Activated naive CD4-positive, alpha-beta T cell (primary cell): ENCODE measurements around the gene BTBD9.

Source experiments
- DNase-seq, 4 experiments: peaks; one replicate each; lab custom pipeline; 2025; lab: John Stamatoyannopoulos, UW

BTBD9 gene

DNA sequence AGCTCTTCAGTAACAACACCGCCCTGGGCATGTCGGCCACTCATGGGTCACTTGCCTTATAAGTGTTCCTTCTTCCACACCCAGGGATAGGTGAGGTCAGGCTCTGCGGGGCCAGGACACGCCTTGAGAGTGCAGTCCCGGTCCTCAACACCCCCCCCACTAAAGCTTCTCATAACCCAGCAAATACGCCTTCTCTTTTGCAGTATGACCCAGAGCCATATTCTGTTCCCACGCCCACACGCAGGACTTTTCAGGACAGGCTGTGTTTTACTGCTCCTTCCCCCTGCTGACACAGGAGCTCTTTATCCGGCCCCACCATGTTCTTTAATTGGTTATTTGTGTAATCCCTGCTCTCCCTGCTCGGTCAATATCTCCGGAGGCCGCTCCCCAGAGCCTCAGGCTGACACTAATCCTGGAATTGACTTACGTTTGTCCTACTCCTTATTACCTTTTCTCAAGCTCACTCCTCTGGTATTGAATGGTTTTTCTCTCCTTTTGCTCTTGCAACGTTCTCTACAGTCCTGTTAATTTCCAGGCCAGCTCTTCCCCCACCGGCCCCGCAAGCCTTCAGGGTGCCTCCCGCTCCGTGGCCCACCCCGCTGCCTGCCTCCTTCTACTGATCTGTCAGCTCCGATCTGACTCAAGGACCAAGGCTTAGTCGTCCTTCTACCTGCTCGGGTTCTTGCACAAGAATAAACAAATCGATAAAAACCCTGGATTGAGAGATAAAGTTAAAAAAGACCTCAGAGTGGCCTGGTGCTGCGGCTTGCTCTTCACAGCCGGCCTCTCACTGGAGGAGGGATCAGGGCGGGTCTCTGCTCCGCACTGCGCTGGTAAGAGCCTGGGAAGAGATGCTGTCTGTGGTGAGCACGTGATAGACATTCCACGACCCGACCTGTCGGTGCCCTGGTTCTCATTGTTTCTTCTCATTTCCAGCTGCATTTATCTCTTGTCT is 462.7 kb downstream of the BTBD9 start:
- no peak for DNase-seq

DNA sequence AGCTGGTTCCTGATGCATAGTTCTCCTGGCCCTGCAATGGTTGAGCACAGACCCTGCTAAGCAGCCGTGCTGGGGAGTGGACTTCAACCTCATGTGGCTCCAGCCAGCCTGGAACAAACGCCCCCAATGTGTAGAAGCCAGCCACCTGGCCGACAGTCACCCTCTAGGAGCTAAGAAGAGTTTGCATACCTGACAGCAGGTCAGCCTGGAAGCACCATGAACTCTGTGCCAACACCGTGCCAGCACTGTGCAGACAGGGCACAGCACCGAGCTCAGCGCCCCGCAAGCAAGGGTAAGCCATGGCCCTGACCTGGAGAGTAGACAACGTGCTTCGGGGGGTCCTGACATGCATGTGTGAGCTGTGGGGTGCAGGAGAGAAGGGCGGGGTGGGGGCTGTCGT is 463.9 kb downstream of the BTBD9 start:
- DNase-seq: no peak

DNA sequence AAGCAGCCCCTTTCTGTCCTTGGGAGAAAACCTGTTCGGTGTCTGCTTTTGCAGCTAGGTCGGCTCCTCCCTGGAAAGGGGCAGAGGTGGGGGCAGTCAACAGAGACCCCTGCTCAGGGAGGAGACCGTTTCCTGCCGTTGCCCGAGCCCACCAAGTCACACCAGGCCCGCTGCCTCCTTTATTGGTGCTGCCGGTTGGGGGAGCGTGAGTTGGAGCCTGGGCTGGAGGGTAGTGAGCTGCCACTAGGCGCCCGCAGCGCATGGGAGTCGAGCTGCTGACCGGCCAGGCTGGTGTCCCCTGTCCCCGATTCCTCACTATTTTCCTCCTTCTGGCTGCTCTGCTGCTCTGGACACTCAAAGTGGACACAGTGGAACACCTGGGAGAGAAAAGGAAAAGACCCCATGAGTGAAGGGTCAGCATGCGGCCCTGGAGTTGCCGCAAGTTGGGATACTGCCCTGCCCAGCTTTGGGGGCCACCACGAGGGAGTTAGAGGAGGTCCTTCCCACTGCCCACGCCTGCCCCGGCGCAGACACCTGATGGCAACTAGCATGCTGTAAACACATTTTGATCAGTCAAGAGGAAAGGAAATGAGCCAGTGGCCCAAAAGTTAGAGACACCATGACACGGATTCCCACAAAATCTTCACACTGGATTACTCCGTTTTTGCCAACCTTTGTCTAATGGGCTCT is 464.8 kb downstream of the BTBD9 start:
- no peak for DNase-seq

DNA sequence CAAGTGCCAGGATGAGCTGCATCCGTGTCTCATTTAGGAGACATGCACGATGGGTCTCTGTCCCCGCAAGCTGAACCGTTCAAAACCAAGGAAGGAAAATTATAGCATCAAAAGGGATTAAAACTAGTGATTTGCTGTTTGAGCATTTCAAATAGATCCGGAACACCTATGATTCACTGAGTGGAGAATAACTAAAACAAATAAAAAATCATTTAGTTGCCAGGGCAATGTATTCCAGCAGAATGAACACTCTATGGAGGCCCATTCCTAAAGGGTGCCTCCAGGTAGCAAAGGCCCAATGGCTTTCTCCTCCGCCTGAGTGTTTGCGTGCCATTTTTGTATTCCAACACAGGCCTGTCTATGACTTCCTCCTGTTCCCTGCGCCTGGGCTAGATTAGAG is 465.4 kb downstream of the BTBD9 start:
- DNase-seq: no peak

DNA sequence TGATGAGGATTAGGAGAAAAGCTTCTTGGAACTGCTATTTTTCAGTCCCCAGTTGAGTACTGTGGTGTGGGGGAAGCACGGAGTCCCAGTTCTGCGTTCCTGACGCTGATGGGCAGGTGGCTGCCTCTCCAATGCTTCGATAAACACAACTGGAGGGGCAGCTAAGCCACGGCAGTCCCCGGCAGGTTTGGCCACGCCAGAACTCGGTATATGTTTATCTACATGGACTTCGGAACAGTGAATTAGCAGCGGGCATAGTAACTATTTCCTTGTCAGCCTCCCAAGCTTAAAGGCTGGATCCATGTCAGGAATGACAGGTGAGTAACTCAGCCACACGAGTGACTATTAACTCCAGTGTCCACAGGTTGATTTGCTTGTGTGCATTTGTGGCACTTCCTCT is 465.8 kb downstream of the BTBD9 start:
- no peak for DNase-seq

DNA sequence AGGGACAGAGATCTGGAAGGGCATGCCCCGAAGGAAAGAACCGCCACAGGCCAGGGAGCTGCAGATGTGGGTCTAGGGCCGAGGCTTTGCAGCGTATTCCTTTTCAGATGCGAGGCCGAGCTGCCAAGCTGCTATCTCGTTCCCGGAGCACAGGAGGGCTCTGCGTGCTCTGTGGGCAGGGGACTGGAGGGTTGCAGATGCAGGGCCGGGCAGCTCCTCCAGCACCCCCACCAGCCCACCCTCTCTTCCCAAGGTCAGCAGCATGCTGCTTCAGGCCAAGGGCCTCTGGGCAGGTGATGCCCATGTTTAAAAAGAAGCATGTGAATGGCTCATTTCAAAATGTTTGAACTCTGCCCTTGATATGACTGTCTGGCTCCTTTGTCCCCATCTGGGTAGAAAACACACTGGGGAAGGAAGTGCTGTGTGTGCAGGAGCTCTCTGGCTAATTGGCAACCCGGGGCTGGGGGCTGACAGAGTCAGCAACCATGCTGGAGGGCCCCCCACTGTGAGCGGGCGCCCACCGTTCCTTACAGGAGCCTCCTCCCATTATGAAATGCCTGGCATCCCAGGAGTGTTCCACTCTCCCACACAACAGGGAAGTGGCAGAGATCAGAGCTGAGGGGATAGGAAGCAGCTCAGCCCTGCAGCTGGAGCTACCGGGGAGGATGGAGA is 466.9 kb downstream of the BTBD9 start:
- no peak for DNase-seq

DNA sequence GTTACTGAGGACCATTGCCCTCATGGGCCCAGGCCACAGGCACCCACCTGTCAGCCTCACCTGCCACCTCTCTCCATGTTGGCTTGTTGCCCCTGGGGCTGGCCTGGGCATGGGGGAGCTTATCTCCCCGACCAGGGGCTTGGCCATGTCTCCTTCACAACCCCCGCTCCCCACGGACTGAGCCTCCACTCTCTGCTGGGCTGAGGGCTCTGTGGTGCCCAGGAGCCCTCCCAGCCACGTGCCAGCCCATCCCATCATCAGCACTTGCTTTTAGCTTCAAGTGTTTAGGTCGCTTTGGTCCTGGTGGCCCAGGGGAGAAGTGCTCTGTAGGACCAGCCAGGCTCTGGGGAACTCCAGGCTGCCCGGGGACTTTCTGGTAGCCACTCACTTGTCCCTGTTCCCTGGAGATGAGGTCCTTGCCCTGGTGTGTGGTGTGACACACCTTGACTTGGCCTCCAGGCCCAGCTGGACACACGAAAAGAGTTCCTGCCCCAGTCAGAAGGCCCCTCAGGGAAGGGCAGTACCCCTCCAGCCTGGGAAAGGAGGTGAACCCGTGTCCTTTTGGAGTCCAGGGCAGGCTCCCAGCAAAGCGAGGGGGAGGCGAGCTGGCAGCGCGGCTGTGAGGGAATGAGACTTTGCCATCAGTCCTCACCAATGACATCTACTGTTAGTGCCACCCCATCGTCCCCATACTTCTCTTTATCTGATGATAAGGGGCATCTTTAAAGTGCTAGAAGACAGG is 467.6 kb downstream of the BTBD9 start:
- DNase-seq: no peak

DNA sequence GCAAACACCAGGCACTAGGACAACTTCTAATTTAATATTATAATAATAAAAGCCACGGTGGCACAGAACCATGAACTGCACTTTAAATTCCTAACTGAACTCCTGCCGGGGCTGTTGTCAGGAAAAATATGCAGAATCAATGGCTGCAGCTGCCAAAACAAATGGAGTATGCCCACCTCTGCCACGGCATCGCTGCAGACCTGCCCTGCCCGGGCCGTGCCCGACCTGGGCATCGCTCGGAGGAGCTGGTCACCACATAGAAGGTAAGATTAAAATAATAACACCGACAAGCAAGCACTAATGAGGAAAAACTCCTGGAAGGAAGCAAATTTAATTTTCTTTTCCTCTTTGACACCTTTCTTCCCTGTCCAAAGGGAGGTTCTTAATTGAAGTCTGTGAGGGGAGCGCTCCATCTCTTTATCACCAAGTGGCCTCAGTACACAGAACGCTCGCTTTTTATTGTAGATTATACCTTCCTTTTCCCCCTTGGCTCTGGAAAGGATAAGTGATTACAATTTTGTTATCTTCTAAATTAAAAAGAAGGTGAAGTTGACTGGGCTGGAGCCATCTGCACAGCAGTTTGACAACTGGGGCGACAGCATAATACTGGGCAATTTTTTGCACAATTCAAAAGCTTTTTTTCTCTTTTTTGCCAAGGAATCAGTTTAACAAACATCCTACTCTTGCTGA is 468.9 kb downstream of the BTBD9 start:
- no peak for DNase-seq

DNA sequence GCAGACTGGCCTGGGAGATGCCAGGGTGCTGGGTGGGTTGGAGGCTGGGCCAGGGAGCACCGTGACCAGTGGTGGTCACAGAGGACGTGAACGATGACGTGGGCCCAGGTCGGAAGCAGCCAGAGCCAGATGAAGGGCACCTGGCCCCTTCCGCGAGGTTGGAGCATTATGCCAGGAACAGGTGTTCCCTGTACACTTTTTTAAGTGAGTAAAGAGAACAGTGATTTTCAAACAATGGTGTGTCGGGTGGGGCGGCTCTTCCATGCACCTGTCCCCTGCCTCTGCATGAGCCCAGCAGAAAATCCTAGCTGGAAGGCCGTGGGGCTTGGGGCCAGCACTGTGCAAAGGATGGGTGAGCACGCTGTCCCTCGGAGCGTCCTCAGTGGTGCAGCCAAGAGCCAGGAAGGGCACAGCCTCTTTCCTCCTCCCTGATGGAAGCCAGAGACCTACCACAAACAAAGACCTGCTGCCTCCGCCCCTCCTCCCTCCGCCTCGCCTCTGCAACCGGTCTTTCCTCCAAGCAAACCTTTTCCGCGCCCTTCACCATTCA is 469.7 kb downstream of the BTBD9 start:
- DNase-seq: no peak

DNA sequence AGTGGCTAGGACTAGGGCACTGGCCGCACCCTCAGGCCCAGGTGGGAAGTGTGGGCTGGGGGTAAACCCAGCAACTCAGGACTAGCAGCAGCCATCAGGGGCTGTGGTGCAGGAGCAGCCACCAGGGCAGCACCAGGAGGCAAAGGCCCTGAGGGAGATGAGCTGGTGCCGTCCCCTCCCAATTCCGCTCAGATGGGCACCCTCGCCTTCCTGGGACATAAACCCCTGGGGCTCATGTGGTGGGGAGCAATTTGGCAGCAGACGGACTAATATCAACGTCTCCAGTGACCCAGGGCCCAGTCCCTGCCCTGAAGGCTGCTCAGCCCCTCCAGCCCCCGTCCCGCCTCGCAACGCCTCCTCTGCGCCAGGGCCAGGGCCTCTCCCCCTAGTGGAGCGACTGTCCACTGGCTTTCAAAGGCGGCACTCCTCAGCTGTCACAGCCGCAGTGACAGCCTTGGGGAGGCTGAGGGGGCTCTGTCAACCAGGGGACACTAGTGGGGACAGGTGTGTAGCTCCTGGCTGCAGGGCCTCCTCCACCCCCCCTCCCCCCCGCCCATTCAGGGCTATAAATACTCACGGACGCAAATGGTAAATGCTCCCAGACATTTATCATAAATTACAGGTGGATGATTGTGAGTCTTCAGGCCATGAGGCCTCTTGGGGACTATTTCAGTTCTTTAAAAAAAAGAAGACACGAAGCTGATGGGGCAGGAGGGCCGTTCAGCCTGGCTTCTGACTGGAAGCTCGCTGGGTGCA is 470.3 kb downstream of the BTBD9 start:
- no peak for DNase-seq

DNA sequence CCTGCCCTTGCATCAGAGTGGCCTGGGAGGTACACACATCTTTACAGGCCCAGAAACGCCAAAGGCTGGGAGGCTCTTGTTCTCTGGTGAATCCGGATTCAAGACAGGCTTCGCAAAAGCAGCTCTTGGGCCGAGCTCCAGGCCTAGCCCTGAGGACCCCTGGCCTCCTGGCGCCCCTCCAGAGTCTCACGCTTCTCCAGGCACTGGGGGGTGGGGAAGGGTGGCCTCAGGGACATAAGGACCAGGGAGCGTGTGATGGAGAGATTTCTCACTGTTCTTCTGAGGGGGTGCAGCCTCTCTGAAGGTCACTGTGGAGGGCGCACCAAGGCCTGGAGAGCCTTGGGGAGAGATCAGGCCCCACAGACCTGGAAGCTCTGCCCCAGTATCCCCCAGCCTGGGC is 471.0 kb downstream of the BTBD9 start:
- no peak for DNase-seq

DNA sequence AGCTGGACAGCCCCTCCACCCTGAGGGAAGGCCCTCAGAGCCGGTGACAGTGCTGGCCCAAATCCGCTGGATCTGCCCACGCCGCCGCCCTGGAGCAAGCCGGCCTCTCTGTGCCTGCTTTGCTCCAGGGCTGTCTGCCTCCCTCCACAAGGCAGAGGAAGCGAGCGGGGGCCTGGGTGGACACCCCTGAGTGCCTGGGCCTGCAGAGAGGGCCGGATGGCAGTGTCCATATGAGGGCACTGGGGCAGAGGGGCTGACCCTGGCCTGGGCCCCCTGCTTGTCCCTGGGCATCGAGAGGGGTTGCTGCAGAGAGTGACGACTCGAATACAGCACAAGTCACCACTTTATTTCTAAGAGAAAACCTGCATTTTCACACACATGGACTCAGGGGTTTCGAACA is 471.6 kb downstream of the BTBD9 start:
- DNase-seq: no peak

DNA sequence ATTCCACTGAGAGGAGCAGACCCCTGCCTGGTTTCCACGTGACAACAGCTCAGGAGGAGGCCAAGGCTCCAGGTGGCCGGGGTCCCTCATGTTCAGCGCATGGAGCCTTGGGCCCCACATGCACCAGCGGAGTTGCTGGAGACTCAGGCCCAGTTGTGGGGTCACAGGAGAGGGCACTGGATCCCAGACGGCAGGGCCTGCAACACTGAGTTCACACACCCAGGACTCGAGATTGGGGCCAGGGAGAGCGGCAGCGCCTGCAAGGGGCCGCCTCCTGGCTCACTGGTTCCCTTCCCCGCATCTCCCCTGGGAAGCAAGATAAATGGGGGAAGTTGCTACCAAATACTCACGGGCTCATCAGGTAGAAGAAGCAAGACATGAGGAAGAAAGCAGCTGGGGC is 472.1 kb downstream of the BTBD9 start:
- no peak for DNase-seq

DNA sequence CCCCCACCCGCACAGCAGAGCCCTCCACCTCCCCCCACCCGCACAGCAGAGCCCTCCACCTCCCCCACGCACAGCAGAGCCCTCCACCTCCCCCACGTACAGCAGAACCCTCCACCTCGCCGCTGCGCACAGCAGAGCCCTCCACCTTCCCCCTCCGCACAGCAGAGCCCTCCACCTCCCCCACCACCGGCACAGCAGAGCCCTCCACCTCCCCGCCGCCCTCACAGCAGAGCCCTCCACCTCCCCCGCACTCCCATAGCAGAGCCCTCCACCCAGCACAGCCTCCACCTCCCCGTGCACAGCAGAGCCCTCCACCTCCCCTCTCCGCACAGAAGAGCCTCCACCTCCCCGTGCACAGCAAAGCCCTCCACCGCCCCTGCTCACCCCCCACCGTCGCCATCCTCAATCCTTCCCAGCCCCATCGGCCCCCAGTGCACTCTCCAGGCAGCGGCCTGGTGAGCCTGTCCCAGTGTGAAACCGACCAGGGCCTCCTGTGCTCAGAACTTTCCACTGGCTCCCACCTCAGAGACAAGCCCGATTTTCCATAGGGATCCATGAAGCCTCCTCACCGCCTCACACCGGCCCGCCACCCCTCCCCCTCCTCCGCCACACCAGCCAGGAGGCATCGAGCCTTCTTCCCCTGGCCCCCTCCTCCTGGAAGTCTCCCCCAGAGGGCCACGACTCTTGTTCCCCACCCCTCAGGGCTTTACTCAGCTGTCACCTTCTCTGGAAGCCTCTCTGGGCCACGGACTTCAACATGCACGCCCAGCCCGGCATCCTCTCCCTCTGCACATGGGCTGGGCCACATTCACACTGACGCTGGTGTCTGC is 473.1 kb downstream of the BTBD9 start:
- no peak for DNase-seq

DNA sequence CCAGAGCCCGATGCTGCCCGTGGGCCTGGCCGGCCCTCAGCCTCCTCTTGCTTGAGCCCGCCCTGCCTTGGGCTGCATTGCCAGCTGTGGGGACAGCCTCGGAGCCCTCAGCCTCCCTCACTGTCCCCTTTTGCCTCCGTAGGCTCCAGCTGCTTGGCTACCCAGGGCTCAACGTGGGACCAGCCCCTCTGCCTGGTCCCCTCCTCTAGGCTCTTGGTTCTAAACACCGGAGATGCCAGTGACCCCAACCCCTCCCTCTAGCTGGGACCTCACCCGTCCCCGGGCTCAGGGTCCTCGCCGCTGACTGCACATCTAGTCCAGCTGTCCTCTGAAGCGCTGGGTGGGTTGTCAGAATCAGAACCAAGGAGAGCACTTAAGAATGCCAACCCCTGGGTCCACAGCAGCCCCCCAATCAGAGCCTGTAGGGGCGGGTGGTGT is 475.0 kb downstream of the BTBD9 start:
- no peak for DNase-seq

DNA sequence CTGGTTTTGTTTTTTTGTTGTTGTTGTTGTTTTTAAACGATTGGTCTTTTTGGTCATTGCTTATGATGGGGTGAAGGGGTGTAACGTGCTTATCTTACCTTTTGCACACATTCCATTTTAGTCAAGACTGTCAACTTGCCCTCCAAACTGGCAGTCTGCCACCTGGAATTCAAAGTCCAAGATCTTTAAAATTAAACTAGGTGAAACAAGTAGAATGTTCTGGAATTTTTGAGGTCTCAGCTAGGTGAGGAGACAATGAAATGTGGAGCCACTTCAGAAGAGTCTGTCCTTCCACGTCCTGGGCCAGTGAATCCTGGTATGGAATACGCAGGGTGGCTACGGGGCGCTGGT is 475.6 kb downstream of the BTBD9 start:
- no peak for DNase-seq

DNA sequence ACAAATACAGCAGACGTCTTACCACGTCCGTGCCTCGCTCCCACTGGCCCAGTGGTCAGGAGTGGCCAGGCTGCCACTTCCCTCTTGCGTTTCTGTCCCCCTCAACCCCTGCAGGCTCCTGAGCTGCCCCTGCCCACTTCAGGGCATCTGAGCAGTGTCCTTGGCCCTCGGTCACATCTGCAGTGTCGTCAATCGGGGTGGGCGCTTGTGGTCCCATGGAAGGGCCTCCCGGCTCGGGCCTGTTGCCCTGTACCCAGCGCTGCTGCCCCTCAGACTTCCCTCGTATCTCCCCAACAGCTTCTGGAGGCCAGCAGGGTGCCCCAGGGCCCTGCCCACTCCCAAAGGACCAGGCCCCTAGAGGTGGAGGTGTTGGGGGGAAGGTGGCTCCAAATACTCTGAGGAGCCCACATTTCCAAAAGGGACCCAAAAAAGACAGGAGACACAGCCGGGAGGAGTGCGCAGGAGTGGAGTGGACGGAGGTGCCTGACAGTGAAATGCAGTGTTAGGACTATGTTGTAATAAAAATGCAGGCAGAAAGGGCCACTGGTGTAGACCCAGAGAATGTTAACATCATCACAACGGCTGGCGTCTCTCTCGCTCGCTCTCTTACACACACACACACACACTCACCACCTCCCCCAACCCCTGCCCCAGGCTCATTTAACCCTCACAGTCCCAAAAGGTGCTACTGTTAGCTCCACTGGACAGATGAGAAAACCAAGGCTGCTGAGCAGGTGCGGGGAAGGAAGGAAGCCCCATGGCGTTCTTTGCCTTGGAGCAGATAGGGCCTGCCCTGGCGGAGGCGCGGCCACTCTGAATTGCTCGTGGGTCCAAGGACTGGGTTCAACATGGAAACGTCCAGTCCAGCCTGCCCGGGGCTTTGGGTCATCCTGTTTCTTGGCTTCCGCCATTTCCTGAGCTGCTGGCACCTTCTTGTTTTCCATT is 476.3 kb downstream of the BTBD9 start:
- no peak for DNase-seq

DNA sequence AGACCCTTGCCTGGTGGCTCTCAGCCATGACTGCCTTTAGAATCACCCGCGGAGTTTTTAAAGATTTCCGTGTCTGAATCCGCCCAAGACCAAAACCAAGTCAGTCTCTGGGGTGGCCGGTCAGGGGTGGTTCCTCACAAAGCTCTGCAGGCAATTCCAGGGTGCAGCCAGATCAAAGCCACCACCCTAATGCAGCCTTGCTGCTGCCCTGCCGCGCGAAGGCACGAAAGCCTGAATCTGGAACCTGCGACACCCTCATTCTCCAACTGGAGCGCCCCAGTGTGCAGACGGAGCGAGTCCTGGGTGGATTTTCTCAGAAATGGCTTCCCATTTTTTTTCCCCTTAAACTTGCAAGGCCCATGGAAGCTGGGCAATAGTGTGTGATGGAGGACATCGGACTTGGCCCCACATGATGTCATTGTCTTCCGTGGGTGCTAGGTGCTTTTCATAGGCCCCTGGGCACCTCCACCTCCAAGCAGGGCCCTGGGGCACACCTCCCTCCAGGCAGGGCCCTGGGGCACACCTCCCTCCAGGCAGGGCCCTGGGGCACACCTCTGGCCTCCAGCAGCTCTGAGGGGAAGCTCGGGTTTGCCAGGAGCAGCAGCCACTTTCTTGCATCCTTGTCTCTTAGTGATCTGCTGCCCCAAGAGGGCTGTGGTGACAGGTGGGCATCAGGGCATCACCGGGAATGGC is 477.1 kb downstream of the BTBD9 start:
- no peak for DNase-seq
